HepG2 (cell line): ENCODE measurements around the gene LCK. TPM values are rescaled to one million over a fixed set of nuclear protein-coding genes. Genes with fewer than 3 reads are reported as not detected.
A peak's percentile ranks its signal among the peaks of the same experiment; 100 is the strongest.

Experiments
- ATAC-seq: fragments of 200-7000 bp; cut with Tn5 transposase; 3 replicates; pipeline ENCODE4 v1.9.1; 2020; ENCODE audit warnings: mild to moderate bottlenecking, moderate library complexity
- BruUV-seq: library from RNA; stranded (reverse); fragments of 400-500 nt; replicated peaks from 2 replicates; lab custom pipeline; 2021; lab: Mats Ljungman, UMichigan
- CTCF ChIA-PET: fragments of 300-600 bp; formaldehyde crosslinking; extraction: SDS; loops from one replicate; lab custom pipeline; 2021; ENCODE audit warnings: low total read pairs, inconsistent platforms, low intra/inter-chr PET ratio; lab: Yijun Ruan, JAX
- POLR2A ChIA-PET: fragments of 350-600 bp; sonication (Branson Sonifier 250); formaldehyde crosslinking; loops from one replicate; lab custom pipeline; 2020; ENCODE audit warnings: antibody characterized with exemption, inconsistent platforms; lab: Yijun Ruan, JAX
- DNase-seq: peaks from one replicate; pipeline ENCODE4 v3.0.0-alpha.2; 2015; ENCODE audit warnings: low spot score
- FAIRE-seq: peaks from 3 replicates; lab custom pipeline; 2011; peaks lifted over from hg19 to GRCh38; lab: Jason Lieb, UNC
- H2AFZ ChIP-seq: one replicate; pipeline ENCODE4 v1.6.1; 2011; ENCODE audit warnings: low read length, inconsistent platforms
- H3K27ac ChIP-seq: fragments of 300-600 bp; 3 replicates; pipeline ENCODE4 v1.8.0; 2011; ENCODE audit warnings: mixed run types, mild to moderate bottlenecking, mixed read lengths, low read length, inconsistent platforms; ENCODE audit not compliant: insufficient read depth; ENCODE audit errors: extremely low read length
- H3K27me3 ChIP-seq, 2 experiments: fragments of 200-600 bp in 1 of 2; 2 replicates in 1 of 2; 3 replicates in 1 of 2; pipeline versions ENCODE4 v1.6.0 to v1.8.0; 2011; ENCODE audit warnings: low read length in 2 of 2, mild to moderate bottlenecking in 2 of 2, moderate library complexity in 2 of 2, inconsistent platforms in 1 of 2; ENCODE audit not compliant: insufficient read depth in 2 of 2, control insufficient read depth in 1 of 2
- H3K36me3 ChIP-seq, 2 experiments: fragments of 200-600 bp in 1 of 2; replicated peaks in 1 of 2; 2 replicates in 1 of 2; 3 replicates in 1 of 2; pipeline versions ENCODE4 v1.5.1 to v1.8.0; 2011; ENCODE audit warnings: low read length in 2 of 2, inconsistent platforms in 1 of 2; ENCODE audit not compliant: insufficient read depth in 2 of 2, control insufficient read depth in 1 of 2
- H3K4me1 ChIP-seq: 2 replicates; pipeline ENCODE4 v1.5.1; 2012; ENCODE audit warnings: low read length, inconsistent platforms; ENCODE audit not compliant: insufficient read depth
- H3K4me2 ChIP-seq: 2 replicates; pipeline ENCODE4 v1.6.0; 2011; ENCODE audit warnings: low read depth, low read length, inconsistent platforms
- H3K4me3 ChIP-seq, 3 experiments: fragments of 200-600 bp in 1 of 3; sonication (generic), shearing (Covaris generic) in 1 of 3; replicated peaks in 1 of 3; 2 replicates each; pipeline ENCODE4 v1.5.1; 2011 to 2016; ENCODE audit warnings: low read length in 3 of 3, inconsistent platforms in 2 of 3, low read depth in 2 of 3, mild to moderate bottlenecking in 2 of 3, control low read depth in 1 of 3, mixed read lengths in 1 of 3; ENCODE audit not compliant: insufficient read depth in 1 of 3
- H3K79me2 ChIP-seq: one replicate; pipeline ENCODE4 v1.6.1; 2011; ENCODE audit warnings: low read length, inconsistent platforms; ENCODE audit not compliant: insufficient read depth
- H3K9ac ChIP-seq: 2 replicates; pipeline ENCODE4 v1.6.0; 2011; ENCODE audit warnings: mild to moderate bottlenecking, low read depth, low read length, inconsistent platforms; ENCODE audit not compliant: insufficient read depth
- H3K9me3 ChIP-seq: 2 replicates; pipeline ENCODE4 v1.5.1; 2012; ENCODE audit warnings: mild to moderate bottlenecking, low read length
- H4K20me1 ChIP-seq: 2 replicates; pipeline ENCODE4 v1.6.0; 2011; ENCODE audit warnings: inconsistent platforms, mild to moderate bottlenecking, low read length, moderate library complexity; ENCODE audit not compliant: insufficient read depth
- ATF4 ChIP-seq, 2 experiments: fragments of 450-650 bp in 1 of 2; sonication (generic) in 1 of 2; formaldehyde crosslinking; IDR thresholded peaks; 2 replicates each; pipeline versions ENCODE4 v1.5.0 to v1.8.0; 2020 to 2022; ENCODE audit warnings: mild to moderate bottlenecking in 1 of 2, missing genetic modification reagents in 1 of 2
- BRF2 ChIP-seq: sonication (generic); formaldehyde crosslinking; IDR thresholded peaks from 2 replicates; pipeline ENCODE4 v1.8.1; 2022; ENCODE audit warnings: mild to moderate bottlenecking, missing genetic modification reagents
- ISX ChIP-seq: sonication (generic); formaldehyde crosslinking; conservative IDR thresholded peaks from 2 replicates; pipeline ENCODE4 v1.5.0; 2020; ENCODE audit warnings: missing genetic modification reagents
- PRDM10 ChIP-seq: sonication (generic); formaldehyde crosslinking; IDR thresholded peaks from 2 replicates; pipeline ENCODE4 v1.4.0; 2020; ENCODE audit warnings: low read depth, missing genetic modification reagents
- RFXAP ChIP-seq: sonication (generic); formaldehyde crosslinking; IDR thresholded peaks from 2 replicates; pipeline ENCODE4 v1.4.0; 2020; ENCODE audit warnings: missing genetic modification reagents, borderline replicate concordance
- ZNF263 ChIP-seq: sonication (generic); formaldehyde crosslinking; IDR thresholded peaks from 2 replicates; pipeline ENCODE4 v1.4.0; 2020; ENCODE audit warnings: missing genetic modification reagents
- WGBS: methylation state at CpG from one replicate; pipeline ENCODE4 v1.1.6; 2017; ENCODE audit warnings: low lambda C conversion rate; 5-methylcytosine and 5-hydroxymethylcytosine counted together
- in situ Hi-C: cut with HindIII; loops from 2 replicates; pipeline ENCODE4 v1.10.0; 2017; ENCODE audit warnings: low pct_unique_long_range_greater_than_20kb; ENCODE audit not compliant: extremely low pct_ligation_motif_present
- intact Hi-C: fragments of 100-400 bp; cut with micrococcal nuclease; formaldehyde crosslinking; loops from one replicate; pipeline ENCODE4 v1.10.0; 2022; ENCODE audit not compliant: unreplicated experiment
- polyA plus RNA-seq, 8 experiments: library from polyadenylated mRNA; depleted of rRNA in 3 of 8; stranded (reverse) in 7 of 8; unstranded in 1 of 8; fragments of >200 nt; fragmentation: Illumina TruSeq in 4 of 8; extraction: Trizol in 4 of 8; gene quantifications; 2 replicates each; pipeline versions ENCODE4 v1.2.1 to v1.2.3, GENCODE V29; 2011 to 2016; ENCODE audit warnings: low read depth in 4 of 8, missing spikeins in 1 of 8, mixed read lengths in 1 of 8; ENCODE audit not compliant: insufficient read depth in 1 of 8
- total RNA-seq, 5 experiments: library from RNA; depleted of rRNA; stranded (reverse); fragments of >200 nt; fragmentation: Illumina TruSeq; extraction: Trizol; gene quantifications; 2 replicates each; pipeline ENCODE4 v1.2.3, GENCODE V29; 2016; ENCODE audit warnings: low read depth in 1 of 5

The LCK gene
- total and polyA plus RNA-seq, 2 of the 13 experiments (the other 11 are each of a cell fraction or from before 2014, with no cell fraction given), result 0.93 to 1.8 TPM

GRCh38 chr1:32220746-32221580 is 30.1 kb upstream of the LCK start:
- peak overlapping the region; percentile 82 to 89 (median 85) for H3K4me3 ChIP-seq
- CTCF ChIA-PET, result no interaction called here
- H3K79me2 ChIP-seq, result peaks cover 29% of the 10 kb centered on the region
- H3K4me1 ChIP-seq, result peaks cover 35% of the 10 kb centered on the region
- BruUV-seq, result no TSS peak
- FAIRE-seq, result no peak
- peak overlapping the region; percentile 91 for H3K9ac ChIP-seq
- no peaks in the 10 kb centered on the region; the same call in 1 of the 2 replicates for H4K20me1 ChIP-seq
- peak; percentile 72 for TF ChIP-seq ZNF263 (CRISPR knock-in tag)
- TF ChIP-seq ATF4 (CRISPR knock-in tag; IDR thresholded peaks at IDR 0.05), result no peak
- TF ChIP-seq, all 625 proteins: peak for 1
- WGBS, result 96% methylated on average over 3 of the region's 4 CpGs
- Histone ChIP-seq H3K9me3 (no peaks in the 10 kb centered on the region), H3K27ac (peak overlapping the region; percentile 69), H2AFZ (no peak overlapping the region), H3K27me3 (no peaks in the 10 kb centered on the region; a peak in 2 of 5 replicates), H3K36me3 (peaks cover 14 to 29% of the 10 kb centered on the region in 2 experiments; a peak in 4 of 5 replicates), H3K4me2 (peak overlapping the region; percentile 91)
- in situ Hi-C loops (no loop called here), intact Hi-C loops (no loop called here)
- DNase-seq (no peak), ATAC-seq (no peak)
- POLR2A ChIA-PET, result interaction anchor here (0.7 to 1.8 kb wide), 4 partner anchors 22 to 71 kb away, joined by 3 to 4 read pairs (median 4); partner anchors contain the start of genes HDAC1, LCK and TXLNA

- BruUV-seq, result TSS peak; percentile 47
- Histone ChIP-seq H3K9me3 (no peaks in the 10 kb centered on the region), H3K4me2 (peak overlapping the region; percentile 91), H3K4me1 (peaks cover 29% of the 10 kb centered on the region), H3K9ac (peak overlapping the region; percentile 91), H3K27me3 (no peaks in the 10 kb centered on the region; a peak in 2 of 5 replicates), H4K20me1 (no peaks in the 10 kb centered on the region; the same call in 1 of the 2 replicates), H3K36me3 (peaks cover 13 to 27% of the 10 kb centered on the region in 2 experiments; a peak in 4 of 5 replicates), H3K4me3 (peak overlapping the region; percentile 82 to 89 (median 85)), H3K27ac (peak overlapping the region; percentile 69), H3K79me2 (peaks cover 29% of the 10 kb centered on the region), H2AFZ (no peak overlapping the region)
- DNase-seq (no peak), FAIRE-seq (no peak), ATAC-seq (no peak)
- ChIA-PET POLR2A (interaction anchor here (0.9 to 1.8 kb wide), 3 partner anchors 30 to 70 kb away, joined by 3 to 4 read pairs (median 4); partner anchors contain the start of genes HDAC1, LCK and TXLNA), CTCF (no interaction called here)
- 0% methylated on average over 6 of the region's 13 CpGs for WGBS
- intact Hi-C loops (no loop called here), in situ Hi-C loops (no loop called here)
- TF ChIP-seq RFXAP (no peak), PRDM10 (0 out of 2 replicates have a peak, but pooled peaks have one; percentile 0), BRF2 (CRISPR knock-in tag) (0 out of 2 replicates have a peak, but pooled peaks have one; percentile 28), ISX (no peak)
Measured at GRCh38 chr1:32221581-32221979, 29.5 kb upstream of the LCK start.
